AML-193 (cell line): Measurements from ENCODE around the gene WDR89.
A peak's percentile ranks its signal among the peaks of the same experiment; 100 is the strongest.
"Not testable (repeated sequence)": the region's sequence is repeated elsewhere in the genome, so short reads cannot be mapped to it uniquely, and the experiment has no call there.

Experiments used
- DNase-seq, 2 experiments: peaks; one replicate each; lab custom pipeline; 2025; lab: John Stamatoyannopoulos, UW

The WDR89 gene

DNA sequence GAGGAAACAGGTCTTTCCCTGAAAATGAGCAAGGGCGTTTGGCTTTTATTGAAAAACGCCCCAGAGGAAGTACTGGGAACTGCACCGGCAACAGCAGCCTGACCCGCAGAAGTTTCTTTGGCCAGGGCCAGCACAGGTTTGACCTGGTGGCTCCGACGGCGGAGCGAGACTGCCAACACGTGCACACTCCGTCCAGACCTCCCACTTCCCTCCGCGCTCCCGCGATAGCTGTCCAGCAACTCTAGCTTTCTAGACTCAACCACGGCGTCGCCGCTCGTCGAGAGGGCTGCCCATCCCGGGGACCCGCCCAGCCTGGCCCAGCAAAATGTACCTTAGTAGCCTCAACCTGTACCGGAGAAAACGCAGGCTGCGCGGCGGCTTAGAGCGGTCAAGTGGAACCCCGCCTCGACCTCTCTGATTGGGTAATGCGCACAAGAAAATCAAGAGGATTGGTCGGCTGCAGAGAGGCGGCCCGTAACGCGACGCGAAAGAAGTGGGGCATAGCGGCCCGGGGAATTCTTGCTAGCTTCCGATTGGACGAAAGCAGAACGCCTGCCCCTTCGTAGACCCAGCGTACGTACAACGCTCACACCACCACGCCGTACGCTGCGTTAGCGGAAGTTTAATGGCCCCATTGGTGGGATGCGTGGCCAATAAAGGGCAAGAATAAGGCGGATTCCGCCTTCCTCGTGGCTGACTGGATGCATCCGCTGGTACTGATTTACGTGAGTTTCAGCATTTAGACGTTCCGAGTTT lies at the start of gene WDR89:
Gene WDR89, minus strand, starts transcription at position 399 of the 756 bp plus-strand sequence. CDS start 41,929 bp downstream, outside the sequence.
- DNase-seq = peak; percentile 97

DNA sequence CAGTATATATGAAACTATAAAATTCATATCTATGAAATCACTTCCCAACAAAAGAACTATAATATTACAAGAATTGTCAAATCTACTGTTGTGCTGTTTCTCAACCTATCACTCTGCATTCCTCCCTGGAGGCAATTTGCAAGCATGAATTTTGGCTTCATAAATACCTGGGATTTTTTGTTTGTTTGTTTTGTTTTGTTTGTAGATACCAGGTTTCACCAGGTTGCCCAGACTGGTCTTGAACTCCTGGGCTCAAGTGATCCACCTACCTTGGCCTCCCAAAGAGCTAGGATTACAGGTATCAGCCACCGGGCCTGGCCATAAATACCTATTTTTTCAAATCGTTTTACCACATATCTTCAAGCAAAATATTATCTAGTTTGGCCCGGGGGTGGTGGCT lies 47.5 kb upstream of the WDR89 start:
- no peak for DNase-seq

- no peak for DNase-seq
These were observed 45.3 kb upstream of the WDR89 start for GRCh38 chr14:63686926-63687325.

DNA sequence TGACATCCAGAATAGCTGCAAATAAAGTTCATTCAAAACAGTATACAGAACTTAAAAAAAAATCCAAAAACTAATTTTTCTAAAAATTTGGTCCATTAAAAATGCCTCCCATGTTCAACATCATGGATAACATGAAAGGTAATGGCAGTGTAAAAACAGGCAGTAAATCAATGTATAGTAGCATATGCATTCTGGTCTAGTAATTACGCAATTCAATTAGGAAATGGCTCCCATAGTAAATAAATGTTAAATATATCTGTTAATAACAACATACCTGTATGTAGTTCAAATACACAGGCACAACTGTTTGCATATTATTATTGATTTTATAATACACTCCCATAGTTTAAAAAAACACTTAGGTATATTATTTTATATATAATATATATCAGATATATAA lies 43.7 kb upstream of the WDR89 start:
- no peak for DNase-seq

GRCh38 chr14:63682727-63683593 lies 41.3 kb upstream of the WDR89 start:
- no peak for DNase-seq

- no peak for DNase-seq
These were observed 36.9 kb upstream of the WDR89 start for GRCh38 chr14:63678536-63678935.

DNA sequence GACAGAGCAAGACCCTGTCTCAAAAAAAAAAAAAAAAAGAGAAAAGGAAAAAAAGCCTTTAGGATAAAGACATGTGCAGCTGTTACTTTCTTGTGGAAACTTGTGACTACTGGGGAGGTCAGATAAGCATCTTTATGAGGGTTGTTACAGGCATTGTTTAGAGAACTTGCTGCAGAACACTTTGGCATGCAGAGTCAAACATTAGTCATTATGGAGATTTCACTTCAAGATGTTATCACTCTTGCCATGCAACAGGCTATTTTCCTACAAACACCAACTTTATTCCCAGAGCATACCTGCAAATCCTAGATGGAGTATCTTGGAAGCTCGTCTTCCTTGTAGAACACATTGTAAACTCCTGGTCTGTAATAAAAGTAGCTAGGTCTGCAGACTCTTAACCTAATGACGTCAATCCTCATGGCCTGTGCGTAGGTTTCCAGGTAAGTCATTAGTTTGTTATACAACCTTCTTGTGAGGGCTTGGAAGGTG lies 36.3 kb upstream of the WDR89 start:
- no peak for DNase-seq

DNA sequence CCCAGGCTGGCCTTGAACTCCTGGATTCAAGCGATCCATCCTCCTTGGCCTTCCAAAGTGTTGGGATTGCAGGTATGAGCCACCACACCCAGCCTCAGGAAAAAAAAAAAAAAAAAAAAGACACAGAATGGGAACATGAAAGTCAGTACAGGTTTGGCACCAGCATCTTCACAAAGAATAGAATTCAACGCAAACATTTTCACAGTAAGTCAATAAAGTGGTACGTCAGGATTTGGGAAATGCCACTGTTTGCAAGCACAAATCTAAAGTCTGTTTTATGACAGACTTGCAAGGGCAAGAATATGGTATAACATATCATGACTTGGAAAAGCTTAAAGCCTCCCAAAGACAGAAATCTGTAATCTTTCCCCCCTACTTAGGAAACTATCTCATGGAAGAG lies 34.9 kb upstream of the WDR89 start:
- DNase-seq = no peak

GRCh38 chr14:63673886-63674497 lies 32.3 kb upstream of the WDR89 start:
- no peak for DNase-seq

- DNase-seq = no peak
These were observed 31.6 kb upstream of the WDR89 start for GRCh38 chr14:63673255-63673654.

- DNase-seq = no peak
These were observed 30.9 kb upstream of the WDR89 start for GRCh38 chr14:63672417-63673180.

GRCh38 chr14:63671987-63672386 lies 30.3 kb upstream of the WDR89 start:
- no peak for DNase-seq

DNA sequence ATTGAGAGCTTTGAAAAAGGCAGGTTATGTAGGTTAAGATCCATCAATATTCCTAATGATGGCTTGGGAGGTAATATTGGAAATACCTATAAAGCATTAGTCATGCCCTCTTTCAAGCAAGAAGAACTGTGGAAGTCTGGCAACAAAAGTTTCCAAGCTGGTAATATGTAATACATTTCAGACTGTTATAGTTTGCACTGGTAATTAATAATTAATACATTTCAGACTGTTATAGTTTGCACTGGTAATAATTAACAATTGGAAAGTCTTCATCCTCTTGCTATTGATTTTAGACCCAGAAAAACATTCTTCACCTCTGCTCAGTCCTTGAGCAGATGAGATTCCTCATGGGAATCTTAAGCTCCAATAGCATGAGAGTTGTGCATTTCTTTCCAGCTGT lies 29.0 kb upstream of the WDR89 start:
- no peak for DNase-seq

- no peak for DNase-seq
These were observed 24.7 kb upstream of the WDR89 start for GRCh38 chr14:63666335-63666734.

DNA sequence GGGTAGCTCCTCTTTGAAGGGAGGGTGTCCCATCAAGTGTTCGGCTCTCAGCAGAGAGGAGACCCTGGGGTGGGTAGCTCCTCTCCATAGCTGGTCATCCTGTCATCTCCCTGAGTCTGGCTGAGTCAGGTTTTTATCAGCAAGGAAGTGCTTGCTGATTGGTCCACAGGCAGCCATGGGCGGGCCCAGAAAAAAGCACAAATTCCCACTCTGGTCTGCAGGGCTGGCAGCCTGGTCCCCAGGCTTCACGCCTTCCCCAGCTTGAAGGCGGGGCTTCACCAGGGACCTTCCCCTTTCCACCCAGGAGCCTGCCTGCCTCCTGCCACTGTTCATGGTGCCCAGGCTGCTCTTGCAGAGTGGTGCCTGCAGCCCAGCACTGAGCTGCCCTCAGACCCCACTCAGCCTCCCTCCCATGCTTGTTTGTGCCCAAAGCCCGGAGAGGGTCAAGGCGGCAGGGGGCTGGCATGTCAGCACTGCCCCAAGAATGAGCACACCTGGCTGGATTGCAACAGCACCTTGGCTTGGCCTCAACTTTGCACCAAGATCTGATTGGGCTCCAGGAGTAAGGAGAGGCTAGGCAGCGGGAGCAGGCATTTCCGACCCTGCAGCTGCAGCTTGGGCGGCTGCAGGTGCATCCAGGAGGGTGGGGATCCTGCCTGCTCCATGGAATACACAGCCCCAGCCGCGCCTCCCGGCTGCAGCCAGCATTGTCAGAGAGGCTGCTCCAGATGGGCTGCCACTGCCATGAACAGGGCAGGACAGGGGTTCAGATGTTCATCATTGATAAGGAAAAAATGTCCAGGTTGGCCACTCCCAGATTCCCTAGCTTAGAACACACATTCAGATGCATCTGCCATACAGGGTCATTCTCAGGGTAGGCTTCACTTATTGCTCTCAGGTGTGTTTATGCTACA lies 22.0 kb upstream of the WDR89 start:
- no peak for DNase-seq

GRCh38 chr14:63662776-63663175 lies 21.1 kb upstream of the WDR89 start:
- DNase-seq = no peak

- not testable (repeated sequence) for DNase-seq
These were observed 20.2 kb upstream of the WDR89 start for GRCh38 chr14:63661881-63662280.

- DNase-seq = no peak
These were observed 18.1 kb upstream of the WDR89 start for GRCh38 chr14:63659726-63660125.

DNA sequence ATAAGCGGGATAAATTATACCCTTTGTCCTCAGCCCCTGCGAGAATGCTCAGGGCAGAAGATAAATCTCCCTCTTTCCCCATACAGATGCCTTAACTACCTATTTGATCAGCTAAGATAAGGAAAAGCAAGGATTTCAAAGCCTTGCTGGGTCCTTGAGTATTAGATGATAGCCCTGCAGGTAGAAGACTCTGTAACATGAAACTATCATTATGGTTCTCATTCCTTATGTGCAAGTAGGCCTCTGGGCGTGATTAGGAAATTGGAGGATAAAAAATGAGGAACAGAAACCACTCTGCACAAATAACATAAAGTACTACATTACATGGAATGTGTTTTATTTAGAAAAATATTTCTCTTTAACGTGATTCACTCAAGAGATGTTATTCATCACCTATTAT lies 14.5 kb upstream of the WDR89 start:
- peak; percentile 2 to 9 for DNase-seq

GRCh38 chr14:63654936-63655335 lies 13.3 kb upstream of the WDR89 start:
- no peak for DNase-seq

GRCh38 chr14:63654346-63654745 lies 12.7 kb upstream of the WDR89 start:
- DNase-seq = no peak
